K562 (cell line): ENCODE results near the gene CHSY1. TPM values are rescaled to one million over a fixed set of nuclear protein-coding genes. Genes with fewer than 3 reads are reported as not detected.

ENCODE experiments used
- BRF2 ChIP-seq: IDR thresholded peaks from 3 replicates; pipeline ENCODE4 v1.6.1; 2011; ENCODE audit warnings: borderline replicate concordance, mild to moderate bottlenecking; ENCODE audit not compliant: insufficient read length, insufficient read depth
- CBFA2T2 ChIP-seq: fragments of 450-650 bp; conservative IDR thresholded peaks from 2 replicates; pipeline ENCODE4 v1.6.1; 2017; ENCODE audit warnings: mild to moderate bottlenecking
- DMBX1 ChIP-seq: fragments of 250-450 bp; sonication (Bioruptor Pico); IDR thresholded peaks from 2 replicates; pipeline ENCODE4 v1.8.0; 2022; ENCODE audit warnings: inconsistent platforms, mild to moderate bottlenecking, moderate library complexity, borderline replicate concordance
- HNRNPH1 ChIP-seq: fragments of 200-400 bp; formaldehyde crosslinking; optimal IDR thresholded peaks from 2 replicates; pipeline ENCODE3; 2017; ENCODE audit warnings: low read depth, mild to moderate bottlenecking, low read length, moderate library complexity
- MCM3 ChIP-seq: fragments of 450-650 bp; IDR thresholded peaks from 2 replicates; pipeline ENCODE4 v1.6.1; 2016
- MNT ChIP-seq, 2 experiments: fragments of 450-650 bp; conservative IDR thresholded peaks; 2 replicates each; pipeline ENCODE4 v1.6.1; 2017; ENCODE audit warnings: mild to moderate bottlenecking in 2 of 2, moderate library complexity in 2 of 2
- MYNN ChIP-seq, 2 experiments: sonication (generic); formaldehyde crosslinking in 1 of 2; IDR thresholded peaks; 2 replicates each; pipeline versions ENCODE4 v1.5.0 to v1.6.1; 2016 to 2020; ENCODE audit warnings: antibody characterized with exemption in 1 of 2, missing genetic modification reagents in 1 of 2
- NCOA2 ChIP-seq, 2 experiments: fragments of 450-650 bp; IDR thresholded peaks; 2 replicates each; pipeline ENCODE4 v1.6.1; 2018; ENCODE audit warnings: mild to moderate bottlenecking in 2 of 2, moderate library complexity in 1 of 2; ENCODE audit not compliant: partially characterized antibody in 2 of 2
- ZNF146 ChIP-seq: IDR thresholded peaks from one replicate; pipeline ENCODE4 v1.6.1; 2018; ENCODE audit warnings: missing compliant biosample characterization; ENCODE audit not compliant: unreplicated experiment
- ZNF589 ChIP-seq: fragments of 200-800 bp; sonication (Bioruptor generic); IDR thresholded peaks from 2 replicates; pipeline ENCODE4 v1.6.1; 2016; ENCODE audit warnings: low read depth, missing genetic modification characterization, missing compliant biosample characterization
- ZNF655 ChIP-seq: fragments of 250-450 bp; sonication (Bioruptor Pico); IDR thresholded peaks from 2 replicates; pipeline ENCODE4 v1.5.0; 2021
- ZNF717 ChIP-seq: fragments of 250-450 bp; sonication (Bioruptor Pico); IDR thresholded peaks from 2 replicates; pipeline ENCODE4 v1.5.0; 2021
- polyA plus RNA-seq, 8 experiments: library from polyadenylated mRNA; depleted of rRNA in 4 of 8; stranded (reverse) in 5 of 8; unstranded in 3 of 8; fragments of >200 nt; fragmentation: Nextera tagmentation in 2 of 8; fragmentation: Illumina TruSeq in 1 of 8; extraction: Ambion mirVana in 2 of 8; extraction: Trizol in 1 of 8; gene quantifications; 2 replicates each; pipeline versions ENCODE4 v1.2.1 to v1.2.3, GENCODE V29; 2011 to 2014; ENCODE audit warnings: inconsistent platforms in 1 of 8, missing spikeins in 1 of 8
- total RNA-seq, 7 experiments: library from RNA; depleted of rRNA in 6 of 7; stranded (reverse); fragments of >200 nt in 6 of 7; fragmentation: Illumina TruSeq in 2 of 7; extraction: Trizol in 2 of 7; gene quantifications; 2 replicates each; pipeline versions ENCODE4 v1.2.1 to v1.2.3, GENCODE V29; 2011 to 2021; ENCODE audit warnings: low replicate concordance in 1 of 7
- TF ChIP-seq, protein P1 (sequence below), 3 experiments: fragments of 200-800 bp in 1 of 3; sonication (Bioruptor generic) in 1 of 3; sonication (generic) in 1 of 3; formaldehyde crosslinking in 1 of 3; IDR thresholded peaks; 2 replicates each; pipeline versions ENCODE4 v1.6.1 to v1.8.0; 2016 to 2022; ENCODE audit warnings: mild to moderate bottlenecking in 2 of 3, missing compliant biosample characterization in 2 of 3, missing genetic modification characterization in 2 of 3, missing genetic modification reagents in 1 of 3
- TF ChIP-seq, protein P2 (sequence below): fragments of 250-450 bp; sonication (Bioruptor Pico); IDR thresholded peaks from 2 replicates; pipeline ENCODE4 v1.5.0; 2021; ENCODE audit warnings: mild to moderate bottlenecking, moderate library complexity

CHSY1 gene
- total and polyA plus RNA-seq, 9 of the 15 experiments (the other 6 are each of a cell fraction or from before 2014, with no cell fraction given) = 7.0 to 16.4 (median 13.4) TPM

DNA sequence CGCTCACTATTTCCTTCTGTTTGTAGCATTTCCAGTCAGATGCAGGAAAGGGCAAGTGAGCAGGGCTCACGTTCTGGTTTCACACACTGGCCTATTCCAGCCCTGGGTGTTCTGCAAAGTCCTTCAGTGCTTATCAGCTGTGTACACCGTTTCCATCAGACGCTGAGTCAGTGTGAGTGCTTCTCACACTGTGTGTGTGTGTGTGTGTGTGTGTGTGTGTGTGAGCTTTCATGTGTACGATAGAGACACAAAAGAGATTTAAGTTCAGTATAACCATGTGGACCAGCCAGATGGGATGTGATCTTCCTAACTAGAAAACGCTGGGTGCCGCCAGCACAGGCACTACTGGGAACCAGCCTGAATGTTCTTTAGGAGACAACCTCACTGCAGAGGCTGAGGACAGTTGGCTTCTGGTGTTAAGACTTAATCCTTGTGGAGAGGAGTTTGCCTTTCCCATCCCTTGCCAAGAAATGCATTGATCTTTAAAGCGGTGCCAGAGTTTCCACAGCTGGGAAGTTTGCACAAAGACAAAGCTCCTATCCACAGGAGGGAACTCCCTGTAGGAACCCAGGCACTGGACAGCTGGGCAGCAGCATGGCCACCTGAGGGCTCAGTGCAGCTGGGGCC, 3.9 kb upstream of the CHSY1 start (continued):
- TF ChIP-seq BRF2 (no peak), CBFA2T2 (peak; percentile 92), HNRNPH1 (no peak), MCM3 (peak; percentile 96), ZNF589 (CRISPR knock-in tag) (no peak), MYNN (IDR thresholded peaks at IDR 0.05) (peak; percentile 90), MYNN (CRISPR knock-in tag; IDR thresholded peaks at IDR 0.05) (no peak), MNT (conservative IDR thresholded peaks at IDR 0.05) (peak; percentile 29 to 84; a peak in 2 of 4 replicates), NCOA2 (IDR thresholded peaks at IDR 0.05; ENCODE audit: partially characterized antibody in 2 of 2) (no peak), DMBX1 (CRISPR knock-in tag) (no peak), ZNF146 (no peak), ZNF717 (CRISPR knock-in tag) (no peak), ZNF655 (CRISPR knock-in tag) (no peak)
- TF ChIP-seq, protein P1, sequence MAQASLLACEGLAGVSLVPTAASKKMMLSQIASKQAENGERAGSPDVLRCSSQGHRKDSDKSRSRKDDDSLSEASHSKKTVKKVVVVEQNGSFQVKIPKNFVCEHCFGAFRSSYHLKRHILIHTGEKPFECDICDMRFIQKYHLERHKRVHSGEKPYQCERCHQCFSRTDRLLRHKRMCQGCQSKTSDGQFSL (CRISPR knock-in tag; IDR thresholded peaks at IDR 0.05) = no peak
- TF ChIP-seq, protein P1 (tag; IDR thresholded peaks at IDR 0.05) = no peak
- TF ChIP-seq, protein P2, sequence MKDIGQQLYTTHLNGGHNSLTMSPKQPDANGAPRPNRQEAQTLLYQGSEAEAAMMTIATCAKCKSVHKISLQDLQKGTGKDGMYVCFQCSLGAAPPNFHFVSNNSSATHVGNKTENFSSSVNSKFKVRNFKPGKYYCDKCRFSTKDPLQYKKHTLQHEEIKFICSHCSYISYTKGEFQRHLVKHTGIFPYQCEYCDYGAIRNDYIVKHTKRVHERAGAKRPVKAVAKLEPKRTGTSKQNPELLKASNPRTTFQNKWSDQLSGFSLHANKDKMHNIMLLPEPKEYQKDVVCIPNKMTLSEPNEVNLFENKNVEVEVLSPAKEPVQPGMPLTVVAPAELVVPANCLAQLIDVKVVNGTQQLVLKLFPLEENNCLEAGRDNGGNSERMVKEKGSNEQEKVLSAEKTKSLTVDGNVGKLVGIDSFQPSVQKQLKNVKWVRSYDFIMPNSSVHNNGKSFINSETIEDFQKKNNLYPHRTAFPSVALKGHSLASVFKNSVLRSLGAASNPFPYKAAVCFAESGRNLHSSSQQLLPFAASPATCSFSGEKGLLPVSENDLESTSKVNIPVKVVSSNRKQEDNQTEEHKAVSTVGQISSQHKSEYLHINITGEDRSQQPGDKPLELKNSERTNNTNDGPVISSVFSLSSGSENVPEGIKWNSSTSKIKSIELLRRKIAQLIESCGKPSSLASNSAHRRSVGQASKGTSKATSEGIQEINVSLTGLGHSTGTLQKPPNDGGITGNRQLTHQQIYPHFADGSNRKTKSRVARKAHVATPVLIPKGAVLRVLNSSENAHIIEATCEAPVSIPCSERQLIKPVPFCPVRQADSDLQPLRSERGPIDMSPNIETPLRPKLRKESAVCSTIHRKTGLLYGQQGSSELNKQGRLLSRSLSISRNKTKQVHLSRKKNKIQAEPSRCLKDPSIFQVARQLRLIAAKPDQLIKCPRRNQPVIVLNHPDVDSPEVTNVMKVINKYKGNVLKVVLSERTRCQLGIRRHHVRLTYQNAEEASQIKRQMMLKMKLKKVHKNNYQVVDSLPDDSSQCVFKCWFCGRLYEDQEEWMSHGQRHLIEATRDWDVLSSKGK (CRISPR knock-in tag) = no peak
